GM12878 (cell line): ENCODE results near the gene MMD. TPM values are rescaled to one million over a fixed set of nuclear protein-coding genes. Genes with fewer than 3 reads are reported as not detected.

Experiments
- ATAC-seq: fragments of 200-7000 bp; cut with Tn5 transposase; 3 replicates; pipeline ENCODE4 v1.9.1; 2020; ENCODE audit warnings: mild to moderate bottlenecking, moderate library complexity
- BruUV-seq: library from RNA; stranded (reverse); fragments of 400-500 nt; replicated peaks from 2 replicates; lab custom pipeline; 2021; lab: Mats Ljungman, UMichigan
- CTCF ChIA-PET: fragments of 300-600 bp; sonication (Branson Sonifier 250); formaldehyde crosslinking; extraction: SDS; loops from one replicate; lab custom pipeline; 2021; ENCODE audit warnings: inconsistent platforms; lab: Yijun Ruan, JAX
- POLR2A ChIA-PET: fragments of 350-600 bp; formaldehyde crosslinking; extraction: SDS; loops from one replicate; lab custom pipeline; 2021; ENCODE audit warnings: inconsistent platforms; lab: Charles Lee
- RAD21 ChIA-PET: fragments of 300-600 bp; sonication (Branson Sonifier 250); formaldehyde crosslinking; loops from one replicate; lab custom pipeline; 2023; ENCODE audit warnings: antibody characterized with exemption; ENCODE audit not compliant: unreplicated experiment; lab: Charles Lee
- SMC1A ChIA-PET: fragments of 300-600 bp; sonication (Branson Sonifier 250); formaldehyde crosslinking; loops from one replicate; lab custom pipeline; 2023; ENCODE audit not compliant: unreplicated experiment, uncharacterized antibody; lab: Charles Lee
- DNase-seq: peaks from one replicate; pipeline ENCODE4 v3.0.0-alpha.2; 2011; ENCODE audit warnings: low read depth, low spot score
- FAIRE-seq: peaks from 3 replicates; lab custom pipeline; 2011; peaks lifted over from hg19 to GRCh38; lab: Jason Lieb, UNC
- H2AFZ ChIP-seq: 2 replicates; pipeline ENCODE4 v1.6.0; 2011; ENCODE audit warnings: low read depth, low read length, control low read depth; ENCODE audit not compliant: control insufficient read depth
- H3K27ac ChIP-seq: 2 replicates; pipeline ENCODE4 v1.5.1; 2011; ENCODE audit warnings: control low read depth; ENCODE audit not compliant: control insufficient read depth, insufficient read depth
- H3K27me3 ChIP-seq, 2 experiments: replicated peaks in 1 of 2; 2 replicates each; pipeline versions ENCODE4 v1.6.0 to v1.6.1; 2011; ENCODE audit warnings: low read length in 1 of 2; ENCODE audit not compliant: control insufficient read depth in 2 of 2, insufficient read depth in 2 of 2
- H3K36me3 ChIP-seq, 2 experiments: 2 replicates each; pipeline ENCODE4 v1.5.1; 2011; ENCODE audit warnings: low read length in 1 of 2; ENCODE audit not compliant: control insufficient read depth in 2 of 2, insufficient read depth in 2 of 2
- H3K4me1 ChIP-seq: 2 replicates; pipeline ENCODE4 v1.6.1; 2011; ENCODE audit warnings: mild to moderate bottlenecking, low read length, moderate library complexity, mixed read lengths; ENCODE audit not compliant: control insufficient read depth, insufficient read depth
- H3K4me2 ChIP-seq: 2 replicates; pipeline ENCODE4 v1.6.0; 2011; ENCODE audit warnings: control low read depth; ENCODE audit not compliant: control insufficient read depth, insufficient read depth
- H3K4me3 ChIP-seq: fragments of 200-600 bp; sonication (generic); 2 replicates; pipeline ENCODE4 v1.5.1; 2016
- H3K79me2 ChIP-seq: 2 replicates; pipeline ENCODE4 v1.6.0; 2011; ENCODE audit warnings: low read length; ENCODE audit not compliant: control insufficient read depth, insufficient read depth
- H3K9ac ChIP-seq: 2 replicates; pipeline ENCODE4 v1.8.0; 2011; ENCODE audit warnings: low read length, control low read depth, mixed read lengths; ENCODE audit not compliant: control insufficient read depth, insufficient read depth
- H3K9me3 ChIP-seq: replicated peaks from 3 replicates; pipeline ENCODE4 v1.5.1; 2011; ENCODE audit warnings: mild to moderate bottlenecking, low read length; ENCODE audit not compliant: control insufficient read depth, insufficient read depth
- H4K20me1 ChIP-seq: 2 replicates; pipeline ENCODE4 v1.6.0; 2011; ENCODE audit not compliant: control insufficient read depth, insufficient read depth
- ASH2L ChIP-seq: fragments of 300-600, 200-600 bp; sonication (generic); IDR thresholded peaks from 2 replicates; pipeline ENCODE4 v1.6.1; 2017; ENCODE audit warnings: low read depth, mild to moderate bottlenecking, borderline replicate concordance
- HDGF ChIP-seq: fragments of 450-650 bp; IDR thresholded peaks from 2 replicates; pipeline ENCODE4 v1.6.1; 2016; ENCODE audit warnings: antibody characterized with exemption
- PAX5 ChIP-seq: IDR thresholded peaks from 2 replicates; pipeline ENCODE4 v1.6.1; 2011; ENCODE audit warnings: low read depth, low read length, borderline replicate concordance
- POLR2AphosphoS5 ChIP-seq: IDR thresholded peaks from 2 replicates; pipeline ENCODE4 v1.6.1; 2011; ENCODE audit warnings: mild to moderate bottlenecking, low read length, inconsistent platforms
- RBBP5 ChIP-seq: fragments of 200-600 bp; sonication (generic); conservative IDR thresholded peaks from 2 replicates; pipeline ENCODE4 v1.6.1; 2016
- SMC3 ChIP-seq: IDR thresholded peaks from 2 replicates; pipeline ENCODE4 v1.6.1; 2011; ENCODE audit warnings: low read length, improper control_type of control experiment, borderline replicate concordance
- SREBF2 ChIP-seq: IDR thresholded peaks from 2 replicates; pipeline ENCODE4 v1.6.1; 2012; ENCODE audit warnings: mild to moderate bottlenecking, low read length
- USF2 ChIP-seq: IDR thresholded peaks from 2 replicates; pipeline ENCODE4 v1.6.1; 2011; ENCODE audit warnings: low read depth, low read length, improper control_type of control experiment, borderline replicate concordance
- WRNIP1 ChIP-seq: IDR thresholded peaks from 2 replicates; pipeline ENCODE4 v1.6.1; 2011; ENCODE audit warnings: low read depth, low read length, improper control_type of control experiment, borderline replicate concordance
- ZBED1 ChIP-seq: IDR thresholded peaks from 2 replicates; pipeline ENCODE4 v1.6.1; 2016; ENCODE audit warnings: borderline replicate concordance
- ZNF384 ChIP-seq: IDR thresholded peaks from 2 replicates; pipeline ENCODE4 v1.6.1; 2012; ENCODE audit warnings: low read depth, mild to moderate bottlenecking, low read length, improper control_type of control experiment, borderline replicate concordance
- ZZZ3 ChIP-seq: IDR thresholded peaks from 2 replicates; pipeline ENCODE4 v1.6.1; 2011; ENCODE audit warnings: low read depth; ENCODE audit not compliant: control insufficient read depth, insufficient read length
- WGBS: methylation state at CpG from one replicate; pipeline ENCODE4 v1.1.6; 2016; ENCODE audit warnings: low lambda C conversion rate; ENCODE audit not compliant: insufficient replicate concordance, insufficient coverage; ENCODE audit errors: missing lambda C conversion rate; 5-methylcytosine and 5-hydroxymethylcytosine counted together
- in situ Hi-C: fragments of 300-500 bp; cut with MboI; formaldehyde crosslinking; loops from 9 replicates; pipeline ENCODE4 v1.14.3; 2018; ENCODE audit warnings: mixed read lengths
- intact Hi-C: fragments of 100-400 bp; cut with micrococcal nuclease; formaldehyde crosslinking; loops from one replicate; pipeline ENCODE4 v1.14.2; 2022; ENCODE audit not compliant: unreplicated experiment
- polyA plus RNA-seq, 11 experiments: library from polyadenylated mRNA; depleted of rRNA in 4 of 11; unstranded in 6 of 11; stranded (reverse) in 5 of 11; fragments of >200 nt; fragmentation: Nextera tagmentation in 4 of 11; fragmentation: Illumina TruSeq in 1 of 11; extraction: Ambion mirVana in 4 of 11; extraction: Trizol in 1 of 11; gene quantifications; 1 replicate in 1 of 11; 2 replicates in 10 of 11; pipeline versions ENCODE4 v1.2.1 to v1.2.3, GENCODE V29; 2011 to 2016; ENCODE audit warnings: inconsistent platforms in 2 of 11, missing spikeins in 2 of 11, low read depth in 1 of 11
- total RNA-seq, 4 experiments: library from RNA; depleted of rRNA in 3 of 4; stranded (reverse); fragments of >200 nt in 3 of 4; fragmentation: Illumina TruSeq in 1 of 4; extraction: Trizol in 1 of 4; gene quantifications; 2 replicates each; pipeline versions ENCODE4 v1.2.1 to v1.2.3, GENCODE V29; 2013 to 2021
- TF ChIP-seq, protein P1 (sequence below): fragments of 450-650 bp; formaldehyde crosslinking; IDR thresholded peaks from 2 replicates; pipeline ENCODE4 v1.5.0; 2022; ENCODE audit warnings: mild to moderate bottlenecking, missing genetic modification characterization
- TF ChIP-seq, protein P2 (sequence below): IDR thresholded peaks from 2 replicates; pipeline ENCODE4 v1.6.1; 2011; ENCODE audit warnings: borderline replicate concordance, low read depth, mild to moderate bottlenecking, moderate library complexity, mixed read lengths, low read length; ENCODE audit not compliant: insufficient read depth; ENCODE audit errors: extremely low read length
- TF ChIP-seq, protein P3 (sequence below): fragments of 450-650 bp; IDR thresholded peaks from 2 replicates; pipeline ENCODE4 v1.6.1; 2016; ENCODE audit warnings: mild to moderate bottlenecking

The MMD gene
- total and polyA plus RNA-seq, 10 of the 15 experiments (the other 5 are each of a cell fraction or from before 2014, with no cell fraction given) = 8.0 to 46.7 (median 22.3) TPM

DNA sequence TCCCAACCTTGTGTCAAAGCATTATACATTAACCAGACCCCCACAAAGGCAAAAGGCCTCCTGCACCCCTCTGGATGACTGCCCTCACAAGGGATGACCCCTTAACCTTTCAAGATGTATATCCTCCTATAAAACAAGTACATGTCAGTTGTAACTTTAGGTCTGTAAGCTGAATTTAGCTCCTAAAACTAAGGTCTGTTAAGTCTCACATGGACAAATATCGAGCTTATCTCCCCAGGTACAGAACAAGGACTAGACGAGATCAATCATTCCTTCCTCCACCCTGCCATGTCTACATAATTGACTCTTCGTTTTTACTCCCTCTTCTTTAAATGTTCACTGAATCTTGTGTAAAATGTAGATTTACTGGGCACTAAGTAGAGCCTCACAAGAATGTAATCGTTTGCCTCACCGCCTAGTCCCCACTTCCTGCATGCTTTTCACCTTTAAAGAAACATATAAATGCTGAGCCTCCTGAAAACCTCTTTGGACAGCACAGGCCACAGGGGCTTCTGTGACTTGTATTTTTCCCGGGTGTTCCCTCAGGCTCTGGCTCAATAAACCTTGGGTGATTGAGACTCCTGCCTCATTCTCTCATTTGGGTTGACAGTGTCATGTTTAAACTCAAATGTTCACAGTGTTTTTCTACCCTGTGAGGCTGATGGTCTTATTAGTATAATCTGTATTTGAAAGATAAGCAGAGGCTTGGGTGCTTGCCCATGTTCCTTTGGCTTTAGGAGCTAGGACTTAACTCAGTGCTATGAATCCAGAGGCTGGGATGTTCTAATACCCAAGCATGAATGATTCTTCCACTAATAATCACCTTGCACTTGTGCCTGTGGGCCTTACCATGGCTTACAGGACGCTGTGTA, 37.6 kb downstream of the MMD start:
- FAIRE-seq (no peak), ATAC-seq (no peak)
- intact Hi-C loops = no loop called here
- TF ChIP-seq, protein P1, sequence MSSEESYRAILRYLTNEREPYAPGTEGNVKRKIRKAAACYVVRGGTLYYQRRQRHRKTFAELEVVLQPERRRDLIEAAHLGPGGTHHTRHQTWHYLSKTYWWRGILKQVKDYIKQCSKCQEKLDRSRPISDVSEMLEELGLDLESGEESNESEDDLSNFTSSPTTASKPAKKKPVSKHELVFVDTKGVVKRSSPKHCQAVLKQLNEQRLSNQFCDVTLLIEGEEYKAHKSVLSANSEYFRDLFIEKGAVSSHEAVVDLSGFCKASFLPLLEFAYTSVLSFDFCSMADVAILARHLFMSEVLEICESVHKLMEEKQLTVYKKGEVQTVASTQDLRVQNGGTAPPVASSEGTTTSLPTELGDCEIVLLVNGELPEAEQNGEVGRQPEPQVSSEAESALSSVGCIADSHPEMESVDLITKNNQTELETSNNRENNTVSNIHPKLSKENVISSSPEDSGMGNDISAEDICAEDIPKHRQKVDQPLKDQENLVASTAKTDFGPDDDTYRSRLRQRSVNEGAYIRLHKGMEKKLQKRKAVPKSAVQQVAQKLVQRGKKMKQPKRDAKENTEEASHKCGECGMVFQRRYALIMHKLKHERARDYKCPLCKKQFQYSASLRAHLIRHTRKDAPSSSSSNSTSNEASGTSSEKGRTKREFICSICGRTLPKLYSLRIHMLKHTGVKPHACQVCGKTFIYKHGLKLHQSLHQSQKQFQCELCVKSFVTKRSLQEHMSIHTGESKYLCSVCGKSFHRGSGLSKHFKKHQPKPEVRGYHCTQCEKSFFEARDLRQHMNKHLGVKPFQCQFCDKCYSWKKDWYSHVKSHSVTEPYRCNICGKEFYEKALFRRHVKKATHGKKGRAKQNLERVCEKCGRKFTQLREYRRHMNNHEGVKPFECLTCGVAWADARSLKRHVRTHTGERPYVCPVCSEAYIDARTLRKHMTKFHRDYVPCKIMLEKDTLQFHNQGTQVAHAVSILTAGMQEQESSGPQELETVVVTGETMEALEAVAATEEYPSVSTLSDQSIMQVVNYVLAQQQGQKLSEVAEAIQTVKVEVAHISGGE (CRISPR knock-in tag) = no peak
- no peak for TF ChIP-seq ZBED1
- no peak for TF ChIP-seq SREBF2
- no peak for TF ChIP-seq RBBP5
- no peak for TF ChIP-seq USF2
- TF ChIP-seq POLR2AphosphoS5 = no peak
- TF ChIP-seq, protein P2, sequence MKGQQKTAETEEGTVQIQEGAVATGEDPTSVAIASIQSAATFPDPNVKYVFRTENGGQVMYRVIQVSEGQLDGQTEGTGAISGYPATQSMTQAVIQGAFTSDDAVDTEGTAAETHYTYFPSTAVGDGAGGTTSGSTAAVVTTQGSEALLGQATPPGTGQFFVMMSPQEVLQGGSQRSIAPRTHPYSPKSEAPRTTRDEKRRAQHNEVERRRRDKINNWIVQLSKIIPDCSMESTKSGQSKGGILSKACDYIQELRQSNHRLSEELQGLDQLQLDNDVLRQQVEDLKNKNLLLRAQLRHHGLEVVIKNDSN = no peak
- TF ChIP-seq HDGF = no peak
- TF ChIP-seq, protein P3, sequence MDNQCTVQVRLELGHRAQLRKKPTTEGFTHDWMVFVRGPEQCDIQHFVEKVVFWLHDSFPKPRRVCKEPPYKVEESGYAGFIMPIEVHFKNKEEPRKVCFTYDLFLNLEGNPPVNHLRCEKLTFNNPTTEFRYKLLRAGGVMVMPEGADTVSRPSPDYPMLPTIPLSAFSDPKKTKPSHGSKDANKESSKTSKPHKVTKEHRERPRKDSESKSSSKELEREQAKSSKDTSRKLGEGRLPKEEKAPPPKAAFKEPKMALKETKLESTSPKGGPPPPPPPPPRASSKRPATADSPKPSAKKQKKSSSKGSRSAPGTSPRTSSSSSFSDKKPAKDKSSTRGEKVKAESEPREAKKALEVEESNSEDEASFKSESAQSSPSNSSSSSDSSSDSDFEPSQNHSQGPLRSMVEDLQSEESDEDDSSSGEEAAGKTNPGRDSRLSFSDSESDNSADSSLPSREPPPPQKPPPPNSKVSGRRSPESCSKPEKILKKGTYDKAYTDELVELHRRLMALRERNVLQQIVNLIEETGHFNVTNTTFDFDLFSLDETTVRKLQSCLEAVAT = no peak
- TF ChIP-seq WRNIP1 = no peak
- no peak for TF ChIP-seq ASH2L
- no peak for TF ChIP-seq ZZZ3
- TF ChIP-seq SMC3 = no peak
- TF ChIP-seq ZNF384 = no peak
- no peak for TF ChIP-seq PAX5

More for the DNA sequence above, 37.6 kb downstream of the MMD start:
- WGBS = 22% methylated on average over 7 of the region's 7 CpGs
- Histone ChIP-seq H3K4me2 (no peak overlapping the region), H3K27me3 (no peaks in the 10 kb centered on the region), H3K36me3 (no peaks in the 10 kb centered on the region), H3K4me1 (no peaks in the 10 kb centered on the region), H3K9ac (no peak overlapping the region), H3K27ac (no peak overlapping the region), H2AFZ (no peak overlapping the region), H3K4me3 (no peak overlapping the region), H3K79me2 (no peaks in the 10 kb centered on the region), H4K20me1 (no peaks in the 10 kb centered on the region), H3K9me3 (no peaks in the 10 kb centered on the region)
- BruUV-seq = no TSS peak
- DNase-seq = no peak
- ChIA-PET SMC1A (no interaction called here), POLR2A (no interaction called here), CTCF (interaction anchor here (0.7 kb wide), 1 partner anchor 28 kb away, joined by 3 read pairs; no protein-coding TSS in a partner anchor), RAD21 (no interaction called here)
- in situ Hi-C loops = no loop called here
